GM18909 (cell line): ENCODE results near the gene ELK3.

Source experiments
- ATAC-seq: cut with Tn5 transposase; IDR thresholded peaks from one replicate; pipeline ENCODE4 v1.9.1; 2021; ENCODE audit warnings: mild to moderate bottlenecking; ENCODE audit not compliant: unreplicated experiment, poor library complexity

The ELK3 gene

DNA sequence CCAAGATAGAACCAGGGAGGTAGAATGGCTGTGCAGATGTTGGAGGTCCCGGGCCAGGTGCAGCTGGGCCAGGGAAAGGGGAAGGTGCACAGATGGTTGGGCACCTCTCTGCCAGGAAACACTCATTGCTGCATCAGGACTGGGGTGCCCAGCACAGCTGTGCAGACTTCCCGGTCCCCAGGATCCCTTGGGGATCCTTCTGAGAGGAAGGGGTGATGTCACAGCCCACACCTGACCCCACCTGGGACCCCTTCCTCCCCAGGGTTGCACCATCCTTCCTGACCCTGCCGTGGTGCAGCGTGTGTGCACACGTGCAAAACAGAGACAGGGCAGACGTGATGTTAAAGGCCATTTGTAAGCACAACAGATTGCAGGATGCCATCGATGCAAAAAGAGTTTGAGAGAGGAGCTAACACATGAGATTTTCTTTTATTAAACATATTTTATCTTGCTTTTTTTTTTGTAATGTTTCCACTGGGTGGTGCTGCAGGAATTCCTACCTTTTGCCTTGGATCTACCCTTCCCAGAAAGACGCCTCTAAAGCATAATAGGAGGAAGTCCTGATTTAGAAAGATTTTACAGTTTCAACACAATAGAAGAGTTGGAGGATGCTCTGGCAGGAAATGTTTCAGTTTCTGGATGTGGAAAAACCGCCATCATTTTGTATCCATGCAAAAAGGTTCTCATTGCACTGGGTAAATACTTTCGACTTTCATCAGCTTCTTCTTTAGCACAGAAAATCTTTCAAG lies 14.8 kb downstream of the ELK3 start:
- no peak for ATAC-seq

DNA sequence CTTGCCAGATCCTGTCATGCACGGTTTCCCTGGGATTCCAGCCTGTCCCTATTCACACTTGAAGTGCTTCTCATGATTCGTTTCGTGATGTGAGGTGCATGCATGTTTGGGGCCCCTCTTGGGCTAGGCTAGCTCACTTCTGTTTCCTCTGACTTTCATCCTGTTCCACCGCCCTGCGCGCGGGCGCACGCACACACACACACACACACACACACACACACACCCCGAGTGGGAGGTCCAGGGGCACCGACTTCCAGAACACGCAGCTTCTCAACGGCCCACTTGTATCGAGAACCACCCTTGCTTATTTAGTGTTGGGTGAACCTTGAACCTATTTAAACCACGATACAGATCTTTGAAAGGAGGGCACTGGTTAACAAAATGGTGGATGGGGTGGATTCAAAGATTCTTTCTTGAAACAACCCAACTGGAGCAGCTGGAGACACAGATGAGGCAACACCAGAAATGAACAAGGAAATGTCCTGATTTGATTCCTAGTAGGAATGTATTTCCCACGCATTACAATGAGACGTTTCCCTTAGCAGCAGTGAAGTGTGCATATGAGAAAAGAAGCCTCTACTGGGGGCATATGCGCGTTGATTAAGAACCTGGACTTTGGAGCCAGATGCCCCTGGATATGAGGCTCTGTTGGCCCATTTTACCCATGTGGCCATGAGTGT lies 16.3 kb downstream of the ELK3 start:
- no peak for ATAC-seq

DNA sequence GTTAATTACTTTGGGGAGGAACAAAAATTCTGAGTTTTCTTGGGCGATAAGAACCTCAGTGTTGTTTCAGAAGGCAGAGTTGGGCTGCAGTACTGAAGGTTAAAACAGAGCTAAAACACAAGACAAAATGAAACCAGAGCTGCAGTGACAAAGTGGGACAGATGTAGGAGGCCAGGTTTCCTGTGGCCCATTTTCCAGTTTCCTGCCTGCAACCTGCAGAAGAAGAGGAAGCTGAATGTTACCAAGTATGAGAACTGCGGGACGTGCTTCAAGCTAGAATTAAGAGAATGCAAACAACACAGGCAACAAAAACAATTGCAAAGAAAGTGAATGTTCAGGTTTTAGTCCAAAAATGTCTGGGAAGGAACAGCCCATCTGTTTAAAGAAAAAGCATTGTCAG lies 17.8 kb downstream of the ELK3 start:
- no peak for ATAC-seq

DNA sequence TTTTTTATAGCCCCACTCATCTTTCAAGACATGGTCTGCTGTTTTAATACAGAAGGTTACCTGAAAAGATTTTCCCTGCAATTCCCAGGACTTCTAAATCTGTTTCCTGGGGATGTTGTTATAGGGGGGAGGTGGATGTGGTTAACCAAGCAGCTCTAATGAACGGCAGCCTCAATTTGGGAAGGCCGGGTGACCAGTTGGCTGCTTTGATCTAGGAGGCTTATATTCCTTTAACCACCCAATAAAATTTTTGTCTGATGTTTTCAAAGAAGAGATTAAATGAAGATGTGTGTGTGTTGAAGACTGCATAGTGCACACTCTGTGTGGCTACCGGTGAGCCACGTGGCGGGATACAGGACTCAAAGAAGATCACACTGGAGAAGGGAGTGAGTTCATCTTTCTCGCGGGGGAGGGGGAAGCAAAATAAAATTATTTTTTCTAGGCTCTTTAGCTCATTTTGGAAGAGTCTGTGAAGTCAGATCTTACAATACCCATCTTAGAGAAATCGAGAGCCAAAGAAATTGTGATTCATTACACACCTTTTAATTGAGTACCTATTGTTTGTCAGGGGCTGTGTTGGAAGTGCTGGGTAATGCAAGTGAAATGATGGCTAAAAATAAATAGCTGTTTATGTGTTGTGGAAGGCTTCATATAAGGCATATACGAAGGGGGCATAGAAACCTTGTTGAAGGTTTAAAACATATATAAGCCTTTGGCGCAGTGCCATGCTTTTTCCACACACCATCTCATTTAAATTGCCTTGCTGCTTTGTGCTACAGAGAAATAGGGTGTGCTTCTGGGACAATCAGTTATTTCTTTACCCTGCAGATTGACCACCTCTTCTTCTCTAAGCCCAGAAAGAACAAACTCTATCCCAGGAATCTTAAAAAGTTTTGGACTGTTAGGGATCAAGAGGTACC lies 18.5 kb downstream of the ELK3 start:
- ATAC-seq: no peak

DNA sequence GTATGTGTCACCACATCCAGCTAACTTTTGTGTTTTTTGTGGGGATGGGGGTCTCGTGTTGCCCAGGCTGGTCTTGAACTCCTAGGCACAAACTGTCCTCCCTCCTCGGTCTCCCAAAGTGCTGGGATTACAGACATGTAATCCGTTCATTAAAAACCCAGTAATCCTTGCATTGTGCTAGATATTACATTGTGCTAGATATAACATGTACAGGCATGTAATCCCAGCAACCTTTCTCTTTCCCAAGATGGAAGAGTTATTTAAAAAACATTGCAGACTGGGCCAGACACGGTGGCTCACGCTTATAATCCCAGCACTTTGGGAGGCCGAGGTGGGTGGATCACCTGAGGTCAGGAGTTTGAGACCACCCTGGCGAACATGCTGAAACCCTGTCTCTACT lies 19.7 kb downstream of the ELK3 start:
- ATAC-seq: no peak

DNA sequence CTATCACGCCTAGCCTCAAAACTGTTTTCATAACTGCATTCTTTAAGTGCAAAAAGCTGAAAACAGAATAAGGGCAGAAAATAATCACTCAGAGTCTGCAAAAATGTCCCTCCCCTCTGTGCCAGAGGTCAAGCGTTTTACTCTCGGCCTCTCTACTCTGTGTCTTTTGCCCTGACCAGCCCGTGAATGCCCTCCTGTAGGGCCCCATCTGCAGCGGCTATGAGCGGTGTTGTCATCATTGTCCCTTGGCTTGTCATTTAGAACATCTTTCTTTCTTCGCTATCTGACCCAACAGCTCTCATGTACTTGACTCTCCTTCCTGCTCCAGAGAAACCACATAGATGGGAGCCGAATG lies 21.7 kb downstream of the ELK3 start:
- no peak for ATAC-seq

DNA sequence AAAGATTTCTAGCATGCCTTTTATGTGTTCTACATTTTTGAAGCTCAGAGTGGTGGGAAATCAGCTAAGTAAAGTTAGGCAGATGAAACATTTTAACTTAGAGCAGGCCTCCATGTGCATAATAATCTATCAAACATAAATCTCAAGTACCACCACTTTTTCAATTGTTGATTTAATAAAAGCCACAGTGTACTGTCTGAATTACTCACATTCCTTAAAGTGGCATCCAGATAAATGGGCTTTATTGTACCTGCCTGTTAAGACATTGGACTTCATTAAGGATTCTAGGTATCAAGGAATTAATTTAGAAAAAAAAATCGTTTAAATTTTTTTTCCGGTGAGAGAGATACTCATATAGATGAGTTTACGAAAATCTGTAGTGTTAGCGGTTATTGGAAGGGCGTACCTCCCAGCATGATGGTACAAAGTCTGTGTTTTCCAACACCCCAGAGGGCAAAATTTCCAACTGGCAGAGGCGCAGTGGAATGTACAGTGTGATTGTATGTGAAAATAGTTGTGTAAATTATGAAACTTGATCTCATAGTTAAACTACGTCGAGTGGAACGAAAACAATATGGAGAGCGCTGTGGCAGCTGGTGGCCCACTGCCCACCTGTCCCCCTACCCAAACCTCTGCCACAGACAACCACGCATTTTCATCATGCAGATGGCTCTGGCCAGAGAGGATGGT lies 25.0 kb downstream of the ELK3 start:
- no peak for ATAC-seq

DNA sequence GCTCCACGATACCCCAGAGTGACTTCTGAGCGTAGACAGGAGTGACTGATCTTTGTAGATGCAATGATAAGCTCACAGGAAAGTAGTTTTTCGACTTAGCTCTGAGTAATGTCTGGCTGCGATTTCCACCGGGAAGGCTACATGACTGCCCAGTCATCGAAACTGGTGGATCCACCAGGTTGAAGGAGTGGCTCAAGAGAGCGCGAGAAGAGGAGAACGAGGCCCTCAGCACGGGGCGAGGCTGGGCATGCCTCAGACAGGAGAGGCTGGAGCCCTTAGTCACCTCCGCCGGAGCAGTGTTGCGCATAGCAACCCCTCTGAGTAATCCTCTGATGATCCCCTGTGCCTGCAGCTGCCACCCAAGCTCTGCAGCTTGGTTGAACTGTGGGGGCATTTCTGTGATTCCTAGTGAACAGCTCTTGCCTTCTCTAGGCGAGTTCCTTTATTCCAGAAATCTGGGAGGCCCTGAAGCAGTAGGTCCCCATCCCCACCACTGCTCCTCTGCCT lies 25.6 kb downstream of the ELK3 start:
- no peak for ATAC-seq

DNA sequence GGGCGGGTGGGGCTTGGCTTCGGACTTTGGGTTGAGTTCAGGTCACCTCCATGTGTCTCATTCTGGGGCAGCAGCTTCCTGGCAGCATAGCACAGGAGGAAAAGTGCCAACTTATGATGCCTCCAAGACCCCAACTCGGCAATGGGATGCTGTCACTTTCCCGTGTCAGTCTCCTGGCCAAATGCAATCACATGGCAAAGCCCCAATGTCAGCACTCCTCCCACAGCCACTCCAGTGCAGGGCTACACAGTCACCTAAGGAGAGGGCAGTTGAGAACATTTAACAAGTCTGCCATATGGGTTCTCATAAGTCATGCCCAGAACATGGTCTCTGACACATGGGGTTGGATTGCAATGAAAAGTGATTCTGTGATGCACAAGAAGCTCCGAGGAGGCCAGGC lies 26.7 kb downstream of the ELK3 start:
- ATAC-seq: no peak

DNA sequence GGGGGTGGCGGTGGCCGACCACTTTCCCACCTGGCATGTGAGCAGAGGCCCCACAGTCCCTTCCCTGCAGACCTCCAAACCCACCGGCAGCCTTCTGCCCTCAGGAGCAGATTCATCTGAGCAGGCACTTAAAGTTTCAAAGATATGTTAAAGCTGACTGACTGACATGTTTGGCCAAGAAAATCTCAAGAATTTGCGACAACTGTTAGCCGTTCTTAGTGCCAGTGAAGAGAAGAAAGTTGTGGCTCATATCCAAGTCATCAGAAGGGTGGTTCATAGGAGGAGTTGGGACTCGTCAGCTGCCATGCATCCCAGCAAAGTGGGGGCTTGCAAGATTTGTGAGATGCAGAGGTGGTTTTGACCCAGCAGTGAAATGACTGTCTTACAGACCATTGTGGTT lies 27.2 kb downstream of the ELK3 start:
- no peak for ATAC-seq

DNA sequence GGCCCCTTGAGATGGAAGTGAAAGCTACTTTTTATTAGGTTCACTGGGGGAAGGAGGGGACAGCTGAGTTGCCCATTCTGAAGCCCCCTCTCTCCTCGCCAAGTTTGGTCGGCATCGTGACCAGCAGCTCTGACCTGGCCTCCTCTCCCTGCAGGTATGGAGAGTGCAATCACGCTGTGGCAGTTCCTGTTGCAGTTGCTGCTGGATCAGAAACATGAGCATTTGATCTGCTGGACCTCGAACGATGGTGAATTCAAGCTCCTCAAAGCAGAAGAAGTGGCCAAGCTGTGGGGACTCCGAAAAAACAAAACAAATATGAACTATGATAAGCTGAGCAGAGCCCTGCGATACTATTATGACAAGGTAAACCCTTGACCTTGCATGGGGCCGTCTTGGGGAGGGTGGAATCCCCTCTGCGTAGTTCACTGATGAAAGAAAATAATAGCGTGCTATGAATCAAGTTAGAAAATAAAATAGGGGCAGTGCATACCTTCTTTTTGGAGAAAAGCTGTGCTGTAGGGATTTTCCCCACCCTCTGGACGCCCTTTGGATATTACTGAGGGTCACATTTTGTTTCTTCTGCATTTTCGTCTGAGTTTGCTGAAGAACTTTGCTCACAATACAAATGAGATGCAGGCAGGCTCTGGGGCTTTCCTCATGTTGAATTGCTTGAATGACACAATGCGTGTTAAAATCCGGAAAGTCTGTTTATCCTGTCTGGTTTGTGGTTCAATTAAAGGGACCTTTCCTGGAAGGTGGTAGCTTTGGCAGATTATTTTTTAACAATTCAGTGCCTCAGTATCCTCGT lies 29.4 kb downstream of the ELK3 start:
- ATAC-seq: no peak

DNA sequence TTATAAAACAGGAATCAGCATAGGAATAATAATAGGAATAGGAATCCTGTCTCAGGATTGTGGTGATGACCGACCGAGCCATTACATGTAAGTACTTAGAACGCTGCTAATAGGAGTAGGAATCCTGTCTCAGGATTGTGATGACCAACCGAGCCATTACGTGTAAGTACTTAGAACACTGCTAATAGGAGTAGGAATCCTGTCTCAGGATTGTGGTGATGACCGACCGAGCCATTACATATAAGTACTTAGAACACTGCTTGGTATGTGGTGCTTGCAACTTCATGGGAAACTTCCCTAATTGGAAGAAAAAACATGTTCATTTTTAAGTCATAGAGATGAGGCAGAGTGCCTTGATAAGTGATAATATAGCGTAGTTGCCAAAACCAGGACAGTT lies 30.0 kb downstream of the ELK3 start:
- no peak for ATAC-seq

DNA sequence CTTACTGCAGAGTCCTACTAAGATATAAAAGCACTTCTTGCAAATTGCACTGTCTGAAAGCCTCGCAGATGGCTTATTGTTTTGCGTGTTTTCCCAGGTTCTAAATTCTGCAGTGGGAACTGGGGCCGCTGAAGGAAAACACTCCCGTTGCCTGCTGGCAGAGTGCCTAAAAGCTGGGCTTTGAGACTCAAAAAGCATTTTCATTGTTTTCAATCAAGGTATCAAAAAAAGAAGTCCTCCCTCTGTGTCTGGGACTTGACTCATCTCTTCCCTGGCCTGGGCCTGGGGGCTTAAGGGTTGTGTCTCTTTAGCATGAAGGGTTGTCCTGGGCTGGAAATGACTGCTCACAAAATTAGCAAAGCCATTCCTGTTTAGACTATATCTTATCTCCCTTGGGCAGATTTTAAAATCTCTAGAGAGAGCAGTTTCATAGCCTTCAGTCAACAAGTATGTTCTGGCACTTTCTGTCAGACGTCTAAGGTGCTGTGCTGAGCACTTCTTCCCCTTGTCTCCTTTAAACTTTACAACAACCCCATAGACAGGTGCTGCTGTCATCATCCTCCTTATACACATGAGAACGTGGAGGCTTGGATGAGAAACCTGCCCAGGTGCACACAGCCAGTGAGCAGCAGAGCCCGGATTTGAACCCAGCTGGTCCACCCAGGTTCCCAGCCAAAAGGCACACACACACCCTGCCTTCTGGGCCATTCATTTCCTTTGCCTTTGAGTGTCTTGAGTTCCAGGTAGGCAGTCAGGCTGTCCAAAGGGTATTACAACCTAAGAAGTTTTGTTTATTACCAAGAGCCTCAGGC lies 31.1 kb downstream of the ELK3 start:
- ATAC-seq: no peak

DNA sequence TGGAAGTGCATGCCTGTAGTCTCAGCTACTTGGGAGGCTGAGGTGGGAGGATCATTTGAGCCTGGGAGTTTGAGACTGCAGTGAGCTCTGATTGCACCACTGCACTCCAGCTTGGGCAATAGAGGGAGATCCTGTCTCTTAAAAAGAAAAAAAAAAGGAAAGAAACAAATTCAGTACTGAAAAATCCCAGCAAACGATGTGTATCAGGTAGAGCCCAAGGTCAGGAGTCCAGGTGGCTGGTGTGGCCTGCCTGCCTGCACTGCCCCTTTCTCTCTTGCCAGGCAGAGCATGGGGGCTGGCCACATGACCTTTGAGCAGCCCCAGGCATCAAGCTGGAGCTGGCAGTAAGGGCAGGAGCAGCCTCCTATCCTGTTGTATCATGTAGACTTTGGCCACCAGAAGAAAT lies 31.8 kb downstream of the ELK3 start:
- ATAC-seq: no peak

DNA sequence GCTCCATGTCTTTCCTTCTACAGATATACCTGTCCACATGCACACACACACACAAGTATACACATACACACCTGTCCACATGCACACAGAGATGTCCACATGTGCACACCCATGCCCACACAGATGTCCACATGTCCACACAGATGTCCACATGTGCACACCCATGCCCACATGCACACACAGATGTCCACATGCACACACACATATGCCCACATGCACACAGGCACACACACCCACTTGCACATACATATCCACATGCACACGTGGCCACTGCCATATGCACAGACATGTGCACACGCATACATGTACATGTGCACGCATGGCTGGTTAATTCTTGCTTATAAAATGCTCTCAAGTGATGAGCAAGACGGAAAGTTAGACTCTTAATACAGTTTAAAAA lies 32.2 kb downstream of the ELK3 start:
- ATAC-seq: no peak

DNA sequence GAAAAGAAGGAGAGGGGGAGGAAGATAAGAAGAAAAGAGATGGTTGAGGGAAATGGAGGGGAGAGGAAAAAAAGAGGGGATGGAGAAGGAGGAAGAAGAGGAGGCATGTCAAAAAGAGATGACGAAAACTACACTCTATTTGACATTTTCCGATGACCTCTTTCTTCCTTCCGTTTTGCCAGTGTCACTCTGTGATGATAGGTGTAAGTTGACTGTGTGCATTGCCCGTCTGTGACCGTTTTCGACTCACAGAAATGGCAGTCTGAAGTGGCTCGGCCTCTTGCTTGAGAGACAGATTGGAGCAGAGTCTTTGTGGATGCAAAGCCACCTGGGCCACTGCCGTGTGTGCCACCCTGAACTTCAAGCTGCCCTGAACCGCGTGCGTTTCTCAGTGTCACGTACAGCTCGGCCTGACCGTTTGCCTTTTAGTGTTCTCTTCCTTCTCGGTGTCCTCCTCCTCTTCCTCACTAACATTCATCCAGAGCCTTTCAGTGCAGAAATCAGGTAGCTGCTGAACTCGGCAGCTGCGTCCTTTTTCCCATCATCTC lies 32.7 kb downstream of the ELK3 start:
- no peak for ATAC-seq

DNA sequence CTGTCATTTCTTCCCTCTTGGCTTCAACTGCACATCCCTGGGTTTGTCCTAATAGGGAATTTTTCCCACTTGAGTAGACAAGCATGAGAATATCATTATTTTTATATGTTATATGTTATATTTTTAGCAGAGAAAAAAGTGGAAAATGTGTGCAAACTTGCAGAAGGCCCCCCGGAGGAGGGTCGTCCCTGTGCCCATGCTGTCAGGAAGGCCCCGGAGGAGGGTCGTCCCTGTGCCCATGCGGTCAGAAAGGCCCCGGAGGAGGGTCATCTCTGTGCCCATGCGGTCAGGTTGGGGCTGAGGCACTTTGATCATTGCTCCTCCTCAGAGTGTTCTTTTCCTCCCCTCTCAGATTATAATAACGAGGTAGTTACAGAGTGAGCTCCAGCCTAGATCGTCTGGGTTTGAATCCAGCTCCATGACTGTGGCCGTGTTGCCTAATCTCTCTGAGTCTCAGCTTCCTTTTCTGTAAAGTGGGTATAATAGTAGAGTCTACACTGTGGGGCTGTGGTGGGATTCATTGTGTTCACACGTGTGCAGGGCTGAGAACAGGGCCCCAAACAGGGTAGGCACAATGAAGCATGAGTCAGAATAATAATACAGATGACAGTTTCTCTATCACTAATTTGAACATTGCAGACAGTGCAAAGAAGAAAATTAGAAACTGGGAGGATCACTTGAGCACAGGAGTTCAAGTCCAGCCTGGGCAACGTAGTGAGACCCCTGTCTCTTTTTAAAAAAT lies 33.4 kb downstream of the ELK3 start:
- ATAC-seq: no peak
